HCT116 (cell line): ENCODE measurements around the gene TNKS1BP1.

ENCODE experiments used
- EGR1 ChIP-seq: IDR thresholded peaks from 2 replicates; pipeline ENCODE4 v1.6.1; 2012; ENCODE audit warnings: low read depth
- EZH2phosphoT487 ChIP-seq: fragments of 200-600 bp; IDR thresholded peaks from 2 replicates; pipeline ENCODE4 v1.6.1; 2018; ENCODE audit warnings: antibody characterized with exemption, borderline replicate concordance
- POLR2A ChIP-seq: IDR thresholded peaks from 2 replicates; pipeline ENCODE4 v1.7.0; 2011; ENCODE audit warnings: borderline replicate concordance; ENCODE audit not compliant: insufficient read depth, insufficient read length; ENCODE audit errors: extremely low read depth
- POLR2AphosphoS5 ChIP-seq: IDR thresholded peaks from 2 replicates; pipeline ENCODE4 v1.6.1; 2011; ENCODE audit warnings: mild to moderate bottlenecking, low read depth, low read length, moderate library complexity
- RAD21 ChIP-seq: IDR thresholded peaks from 2 replicates; pipeline ENCODE4 v1.6.1; 2012; ENCODE audit warnings: low read depth, mild to moderate bottlenecking
- SIN3A ChIP-seq: IDR thresholded peaks from 2 replicates; pipeline ENCODE4 v1.6.1; 2012; ENCODE audit warnings: low read depth
- YY1 ChIP-seq: IDR thresholded peaks from 2 replicates; pipeline ENCODE4 v1.6.1; 2011; ENCODE audit warnings: low read length, low read depth, moderate library complexity, mild to moderate bottlenecking; ENCODE audit not compliant: insufficient replicate concordance; ENCODE audit errors: extremely low read depth
- ZNF274 ChIP-seq: fragments of 200-500 bp; sonication (Bioruptor generic); IDR thresholded peaks from 2 replicates; pipeline ENCODE4 v1.6.1; 2014; ENCODE audit warnings: mild to moderate bottlenecking, low read depth, low read length, inconsistent platforms
- TF ChIP-seq, protein P1 (sequence below): IDR thresholded peaks from 2 replicates; pipeline ENCODE4 v1.6.1; 2012; ENCODE audit warnings: low read depth
- TF ChIP-seq, protein P2 (sequence below), 3 experiments: fragments of 200-600 bp in 1 of 3; sonication (generic) in 1 of 3; IDR thresholded peaks in 2 of 3; conservative IDR thresholded peaks in 1 of 3; 2 replicates each; pipeline ENCODE4 v1.5.1; 2012 to 2017; ENCODE audit warnings: low read depth in 2 of 3, low read length in 2 of 3, antibody characterized with exemption in 1 of 3, borderline replicate concordance in 1 of 3, control low read depth in 1 of 3, mild to moderate bottlenecking in 1 of 3, mixed read lengths in 1 of 3, mixed run types in 1 of 3, moderate library complexity in 1 of 3; ENCODE audit not compliant: insufficient read depth in 1 of 3

DNA sequence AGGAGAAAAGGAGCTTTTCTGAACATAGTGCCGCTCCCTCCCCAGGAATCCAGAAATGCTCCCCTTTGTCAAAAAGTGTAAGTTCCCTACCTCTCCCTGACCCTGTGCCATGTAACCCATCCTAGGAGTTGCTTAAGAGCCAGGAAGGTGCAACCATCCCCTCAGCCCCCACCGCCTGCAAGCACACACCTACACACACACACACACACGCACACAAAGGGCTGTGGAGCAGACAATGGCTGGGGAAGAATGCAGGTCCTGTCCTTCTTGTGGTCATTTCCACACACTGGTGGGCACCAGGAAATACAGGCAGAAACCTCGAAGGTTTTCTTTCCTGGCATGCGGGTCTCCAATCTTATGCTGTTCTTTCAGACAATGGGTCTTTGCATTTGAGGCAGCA lies 14.6 kb upstream of the TNKS1BP1 start:
- TF ChIP-seq POLR2A (no peak), EGR1 (no peak), EZH2phosphoT487 (no peak), SIN3A (no peak), RAD21 (no peak), ZNF274 (no peak), POLR2AphosphoS5 (no peak), YY1 (no peak)
- TF ChIP-seq, protein P1, sequence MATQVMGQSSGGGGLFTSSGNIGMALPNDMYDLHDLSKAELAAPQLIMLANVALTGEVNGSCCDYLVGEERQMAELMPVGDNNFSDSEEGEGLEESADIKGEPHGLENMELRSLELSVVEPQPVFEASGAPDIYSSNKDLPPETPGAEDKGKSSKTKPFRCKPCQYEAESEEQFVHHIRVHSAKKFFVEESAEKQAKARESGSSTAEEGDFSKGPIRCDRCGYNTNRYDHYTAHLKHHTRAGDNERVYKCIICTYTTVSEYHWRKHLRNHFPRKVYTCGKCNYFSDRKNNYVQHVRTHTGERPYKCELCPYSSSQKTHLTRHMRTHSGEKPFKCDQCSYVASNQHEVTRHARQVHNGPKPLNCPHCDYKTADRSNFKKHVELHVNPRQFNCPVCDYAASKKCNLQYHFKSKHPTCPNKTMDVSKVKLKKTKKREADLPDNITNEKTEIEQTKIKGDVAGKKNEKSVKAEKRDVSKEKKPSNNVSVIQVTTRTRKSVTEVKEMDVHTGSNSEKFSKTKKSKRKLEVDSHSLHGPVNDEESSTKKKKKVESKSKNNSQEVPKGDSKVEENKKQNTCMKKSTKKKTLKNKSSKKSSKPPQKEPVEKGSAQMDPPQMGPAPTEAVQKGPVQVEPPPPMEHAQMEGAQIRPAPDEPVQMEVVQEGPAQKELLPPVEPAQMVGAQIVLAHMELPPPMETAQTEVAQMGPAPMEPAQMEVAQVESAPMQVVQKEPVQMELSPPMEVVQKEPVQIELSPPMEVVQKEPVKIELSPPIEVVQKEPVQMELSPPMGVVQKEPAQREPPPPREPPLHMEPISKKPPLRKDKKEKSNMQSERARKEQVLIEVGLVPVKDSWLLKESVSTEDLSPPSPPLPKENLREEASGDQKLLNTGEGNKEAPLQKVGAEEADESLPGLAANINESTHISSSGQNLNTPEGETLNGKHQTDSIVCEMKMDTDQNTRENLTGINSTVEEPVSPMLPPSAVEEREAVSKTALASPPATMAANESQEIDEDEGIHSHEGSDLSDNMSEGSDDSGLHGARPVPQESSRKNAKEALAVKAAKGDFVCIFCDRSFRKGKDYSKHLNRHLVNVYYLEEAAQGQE, result no peak
- TF ChIP-seq, protein P2, sequence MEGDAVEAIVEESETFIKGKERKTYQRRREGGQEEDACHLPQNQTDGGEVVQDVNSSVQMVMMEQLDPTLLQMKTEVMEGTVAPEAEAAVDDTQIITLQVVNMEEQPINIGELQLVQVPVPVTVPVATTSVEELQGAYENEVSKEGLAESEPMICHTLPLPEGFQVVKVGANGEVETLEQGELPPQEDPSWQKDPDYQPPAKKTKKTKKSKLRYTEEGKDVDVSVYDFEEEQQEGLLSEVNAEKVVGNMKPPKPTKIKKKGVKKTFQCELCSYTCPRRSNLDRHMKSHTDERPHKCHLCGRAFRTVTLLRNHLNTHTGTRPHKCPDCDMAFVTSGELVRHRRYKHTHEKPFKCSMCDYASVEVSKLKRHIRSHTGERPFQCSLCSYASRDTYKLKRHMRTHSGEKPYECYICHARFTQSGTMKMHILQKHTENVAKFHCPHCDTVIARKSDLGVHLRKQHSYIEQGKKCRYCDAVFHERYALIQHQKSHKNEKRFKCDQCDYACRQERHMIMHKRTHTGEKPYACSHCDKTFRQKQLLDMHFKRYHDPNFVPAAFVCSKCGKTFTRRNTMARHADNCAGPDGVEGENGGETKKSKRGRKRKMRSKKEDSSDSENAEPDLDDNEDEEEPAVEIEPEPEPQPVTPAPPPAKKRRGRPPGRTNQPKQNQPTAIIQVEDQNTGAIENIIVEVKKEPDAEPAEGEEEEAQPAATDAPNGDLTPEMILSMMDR (IDR thresholded peaks at IDR 0.05 in 2 of 3, conservative IDR thresholded peaks at IDR 0.05 in 1 of 3; ENCODE audit: borderline replicate concordance in 1 of 3, insufficient read depth in 1 of 3, low read depth in 2 of 3, low read length in 2 of 3), result no peak
